ENCODE measurements around the gene CTNNBIP1. TPM values are rescaled to one million over a fixed set of nuclear protein-coding genes. Genes with fewer than 3 reads are reported as not detected.

The CTNNBIP1 gene
- polyA plus RNA-seq, 3 donors = 26.2 to 26.8 (median 26.3) TPM

DNA sequence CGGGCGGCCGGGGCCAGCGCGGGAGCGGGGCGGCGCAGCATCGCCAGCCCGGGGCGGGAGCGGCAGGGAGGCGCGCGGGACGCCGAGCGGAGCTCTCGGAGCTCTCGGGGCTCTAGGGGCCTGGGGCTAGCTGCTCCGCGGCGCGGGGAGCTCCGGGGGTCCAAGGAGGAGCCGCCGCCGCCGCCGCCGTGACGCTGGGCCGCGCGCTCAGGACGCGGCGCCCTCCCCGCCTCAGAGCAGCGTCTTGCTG, 86.5 kb downstream of the CTNNBIP1 start:
- peak overlapping the region; percentile 69 for H3K9ac ChIP-seq (ENCODE audit: insufficient read depth, low read length, poor library complexity, severe bottlenecking)
- H3K36me3 ChIP-seq (replicated peaks in 1 of 2; ENCODE audit: control insufficient read depth in 1 of 2, insufficient read depth in 2 of 2, low read length in 2 of 2) = no peaks in the 10 kb centered on the region
- no peak for DNase-seq
- Mint-ChIP-seq H3K4me1 (peaks cover 50% of the 10 kb centered on the region), H3K27me3 (ENCODE audit: low read depth in 3 of 3) (peaks cover 0 to 10% (median 8%) of the 10 kb centered on the region in 3 donors), H3K4me3 (peak overlapping the region; percentile 57 to 64), H3K9me3 (peaks cover 0 to 3% (median 0%) of the 10 kb centered on the region in 7 donors), H3K27ac (no peak overlapping the region), H3K36me3 (peaks cover 0 to 2% of the 10 kb centered on the region in 2 donors)
- no peaks in the 10 kb centered on the region for H3K9me3 ChIP-seq (replicated peaks in 1 of 2; ENCODE audit: control insufficient read depth in 1 of 2, insufficient read depth in 1 of 2, low read length in 2 of 2)
- H3K27ac ChIP-seq (ENCODE audit: low read depth in 1 of 2, low read length in 2 of 2) = no peak overlapping the region
- peaks cover 34 to 41% of the 10 kb centered on the region in 2 donors for H3K4me1 ChIP-seq (ENCODE audit: control insufficient read depth in 1 of 2, insufficient read depth in 2 of 2, low read length in 2 of 2)
- peaks cover 37% of the 10 kb centered on the region for H3K79me2 ChIP-seq (ENCODE audit: insufficient read depth, low read length)
- no peaks in the 10 kb centered on the region for H4K20me1 ChIP-seq (ENCODE audit: insufficient read depth, low read length)
- peak overlapping the region; percentile 62 to 80 (median 78) for H3K4me3 ChIP-seq (replicated peaks in 1 of 3; ENCODE audit: low read depth in 2 of 3, low read length in 3 of 3)
- TF ChIP-seq, protein P1, sequence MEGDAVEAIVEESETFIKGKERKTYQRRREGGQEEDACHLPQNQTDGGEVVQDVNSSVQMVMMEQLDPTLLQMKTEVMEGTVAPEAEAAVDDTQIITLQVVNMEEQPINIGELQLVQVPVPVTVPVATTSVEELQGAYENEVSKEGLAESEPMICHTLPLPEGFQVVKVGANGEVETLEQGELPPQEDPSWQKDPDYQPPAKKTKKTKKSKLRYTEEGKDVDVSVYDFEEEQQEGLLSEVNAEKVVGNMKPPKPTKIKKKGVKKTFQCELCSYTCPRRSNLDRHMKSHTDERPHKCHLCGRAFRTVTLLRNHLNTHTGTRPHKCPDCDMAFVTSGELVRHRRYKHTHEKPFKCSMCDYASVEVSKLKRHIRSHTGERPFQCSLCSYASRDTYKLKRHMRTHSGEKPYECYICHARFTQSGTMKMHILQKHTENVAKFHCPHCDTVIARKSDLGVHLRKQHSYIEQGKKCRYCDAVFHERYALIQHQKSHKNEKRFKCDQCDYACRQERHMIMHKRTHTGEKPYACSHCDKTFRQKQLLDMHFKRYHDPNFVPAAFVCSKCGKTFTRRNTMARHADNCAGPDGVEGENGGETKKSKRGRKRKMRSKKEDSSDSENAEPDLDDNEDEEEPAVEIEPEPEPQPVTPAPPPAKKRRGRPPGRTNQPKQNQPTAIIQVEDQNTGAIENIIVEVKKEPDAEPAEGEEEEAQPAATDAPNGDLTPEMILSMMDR (IDR thresholded peaks at IDR 0.05) = no peak
- no peaks in the 10 kb centered on the region for H3K27me3 ChIP-seq (ENCODE audit: control insufficient read depth in 2 of 2, insufficient read depth in 2 of 2, low read length in 2 of 2)
- under 1% methylated on average over 37 of the region's 40 CpGs for WGBS (ENCODE audit: insufficient coverage)
- intact Hi-C loops (cut with micrococcal nuclease) = no loop called here
- H2AFZ ChIP-seq (ENCODE audit: insufficient read depth, low read depth, low read length, poor library complexity, severe bottlenecking) = peak overlapping the region; percentile 79
- peak overlapping the region; percentile 84 for H3K4me2 ChIP-seq (replicated peaks; ENCODE audit: extremely low read depth, low read length, poor library complexity, severe bottlenecking)

DNA sequence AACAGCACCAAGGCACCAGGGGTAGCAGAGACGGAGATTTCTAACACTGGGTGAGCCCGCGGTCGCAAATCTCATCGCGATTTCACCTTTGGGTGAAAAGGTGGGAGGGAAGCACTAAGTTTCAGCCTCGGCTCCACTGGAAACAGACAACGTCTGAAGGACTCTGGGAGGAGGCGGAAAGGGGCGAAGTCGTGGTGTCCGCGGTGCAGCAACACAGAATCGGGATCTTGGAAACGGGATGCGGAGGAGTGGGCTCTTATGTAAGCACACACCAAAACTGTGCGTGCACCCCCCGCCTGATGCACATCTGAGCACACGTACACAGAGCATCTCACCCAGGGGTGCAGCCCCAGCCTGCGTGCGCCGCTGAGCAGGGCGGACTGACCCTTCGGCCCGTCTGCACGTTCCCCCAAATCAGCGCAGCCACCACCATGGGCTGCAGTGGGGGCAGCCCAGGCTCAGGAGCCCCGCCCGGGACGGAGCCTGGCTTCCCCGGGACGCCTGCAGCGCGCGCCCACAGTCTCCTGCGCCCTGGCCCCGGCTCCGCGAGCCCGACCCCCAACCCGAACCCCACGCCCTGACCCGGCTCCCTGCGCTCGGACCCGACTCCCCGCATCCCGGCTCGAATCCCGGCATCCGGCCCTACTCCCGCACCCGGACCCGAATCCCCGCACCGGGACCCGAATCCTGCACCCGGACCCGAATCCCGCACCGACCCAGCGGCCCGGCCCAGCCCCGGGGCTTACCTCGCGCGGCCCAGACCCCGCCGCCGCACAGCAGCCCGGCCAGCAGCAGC, 87.0 kb downstream of the CTNNBIP1 start:
- DNase-seq = peak in 1 of 3 donors; percentile 17
- WGBS (ENCODE audit: insufficient coverage) = under 1% methylated on average over 71 of the region's 71 CpGs
- peak overlapping the region; percentile 79 for H2AFZ ChIP-seq (ENCODE audit: insufficient read depth, low read depth, low read length, poor library complexity, severe bottlenecking)
- H3K4me3 ChIP-seq (replicated peaks in 1 of 3; ENCODE audit: low read depth in 2 of 3, low read length in 3 of 3) = peak overlapping the region; percentile 62 to 80 (median 78)
- Mint-ChIP-seq H3K4me3 (peak overlapping the region; percentile 96 to 97), H3K4me1 (peaks cover 50% of the 10 kb centered on the region), H3K36me3 (peaks cover 0 to 2% of the 10 kb centered on the region in 2 donors), H3K27ac (peak overlapping the region; percentile 2 to 67 (median 37)), H3K9me3 (peaks cover 0 to 3% (median 0%) of the 10 kb centered on the region in 7 donors), H3K27me3 (ENCODE audit: low read depth in 3 of 3) (peaks cover 0 to 10% (median 8%) of the 10 kb centered on the region in 3 donors)
- H3K9me3 ChIP-seq (replicated peaks in 1 of 2; ENCODE audit: control insufficient read depth in 1 of 2, insufficient read depth in 1 of 2, low read length in 2 of 2) = no peaks in the 10 kb centered on the region
- peaks cover 42% of the 10 kb centered on the region for H3K79me2 ChIP-seq (ENCODE audit: insufficient read depth, low read length)
- H3K4me2 ChIP-seq (replicated peaks; ENCODE audit: extremely low read depth, low read length, poor library complexity, severe bottlenecking) = peak overlapping the region; percentile 84
- H3K27ac ChIP-seq (ENCODE audit: low read depth in 1 of 2, low read length in 2 of 2) = peak overlapping the region in 1 of 2 donors; percentile 54
- intact Hi-C loops (cut with micrococcal nuclease) = no loop called here
- no peaks in the 10 kb centered on the region for H3K27me3 ChIP-seq (ENCODE audit: control insufficient read depth in 2 of 2, insufficient read depth in 2 of 2, low read length in 2 of 2)
- peaks cover 34 to 41% of the 10 kb centered on the region in 2 donors for H3K4me1 ChIP-seq (ENCODE audit: control insufficient read depth in 1 of 2, insufficient read depth in 2 of 2, low read length in 2 of 2)
- H3K36me3 ChIP-seq (replicated peaks in 1 of 2; ENCODE audit: control insufficient read depth in 1 of 2, insufficient read depth in 2 of 2, low read length in 2 of 2) = no peaks in the 10 kb centered on the region
- peak overlapping the region; percentile 69 for H3K9ac ChIP-seq (ENCODE audit: insufficient read depth, low read length, poor library complexity, severe bottlenecking)
- no peaks in the 10 kb centered on the region for H4K20me1 ChIP-seq (ENCODE audit: insufficient read depth, low read length)
- TF ChIP-seq, protein P1 (IDR thresholded peaks at IDR 0.05) = no peak

Measured in CD14-positive monocyte (primary cell).